A549 (cell line): ENCODE results near the gene ACR.

Source experiments
- BHLHE40 ChIP-seq: IDR thresholded peaks from 2 replicates; pipeline ENCODE4 v1.6.1; 2012; ENCODE audit warnings: low read depth, low read length, inconsistent platforms
- CTCF ChIP-seq: fragments of >200 bp; sonication (Bioruptor Twin); formaldehyde crosslinking; IDR thresholded peaks from 3 replicates; pipeline ENCODE4 v1.5.1; 2016
- E2F6 ChIP-seq: IDR thresholded peaks from 2 replicates; pipeline ENCODE4 v1.6.1; 2012; ENCODE audit warnings: low read depth, borderline replicate concordance
- EP300 ChIP-seq, 2 experiments: fragments of >200 bp; sonication (Bioruptor Twin); formaldehyde crosslinking; IDR thresholded peaks; 2 replicates in 1 of 2; 3 replicates in 1 of 2; pipeline ENCODE4 v1.6.1; 2016 to 2017
- ESRRA ChIP-seq: fragments of 150-350 bp; IDR thresholded peaks from 2 replicates; pipeline ENCODE4 v1.6.1; 2014; ENCODE audit warnings: mild to moderate bottlenecking, low read length, borderline replicate concordance
- MYC ChIP-seq: IDR thresholded peaks from 2 replicates; pipeline ENCODE4 v1.6.1; 2012; ENCODE audit warnings: mild to moderate bottlenecking, inconsistent platforms, low read length, improper control_type of control experiment, borderline replicate concordance
- NFE2L2 ChIP-seq: fragments of 150-350 bp; conservative IDR thresholded peaks from 2 replicates; pipeline ENCODE4 v1.6.1; 2014; ENCODE audit warnings: low read length
- RNF2 ChIP-seq: fragments of 200-600 bp; sonication (generic); IDR thresholded peaks from 2 replicates; pipeline ENCODE4 v1.6.1; 2016; ENCODE audit warnings: low read depth, mild to moderate bottlenecking, antibody characterized with exemption, moderate library complexity, borderline replicate concordance
- TP53 ChIP-seq: fragments of 250-450 bp; sonication (Bioruptor Pico); IDR thresholded peaks from 2 replicates; pipeline ENCODE4 v1.5.0; 2021; ENCODE audit warnings: mild to moderate bottlenecking, moderate library complexity
- TF ChIP-seq, protein P1 (sequence below): fragments of 200-600 bp; sonication (generic); IDR thresholded peaks from 2 replicates; pipeline ENCODE4 v1.6.1; 2016; ENCODE audit warnings: antibody characterized with exemption, mild to moderate bottlenecking, moderate library complexity

- TF ChIP-seq CTCF (no peak), RNF2 (no peak), E2F6 (no peak), TP53 (CRISPR knock-in tag) (no peak), BHLHE40 (no peak), EP300 (IDR thresholded peaks at IDR 0.05) (no peak), MYC (no peak), NFE2L2 (no peak), ESRRA (no peak)
- TF ChIP-seq, protein P1, sequence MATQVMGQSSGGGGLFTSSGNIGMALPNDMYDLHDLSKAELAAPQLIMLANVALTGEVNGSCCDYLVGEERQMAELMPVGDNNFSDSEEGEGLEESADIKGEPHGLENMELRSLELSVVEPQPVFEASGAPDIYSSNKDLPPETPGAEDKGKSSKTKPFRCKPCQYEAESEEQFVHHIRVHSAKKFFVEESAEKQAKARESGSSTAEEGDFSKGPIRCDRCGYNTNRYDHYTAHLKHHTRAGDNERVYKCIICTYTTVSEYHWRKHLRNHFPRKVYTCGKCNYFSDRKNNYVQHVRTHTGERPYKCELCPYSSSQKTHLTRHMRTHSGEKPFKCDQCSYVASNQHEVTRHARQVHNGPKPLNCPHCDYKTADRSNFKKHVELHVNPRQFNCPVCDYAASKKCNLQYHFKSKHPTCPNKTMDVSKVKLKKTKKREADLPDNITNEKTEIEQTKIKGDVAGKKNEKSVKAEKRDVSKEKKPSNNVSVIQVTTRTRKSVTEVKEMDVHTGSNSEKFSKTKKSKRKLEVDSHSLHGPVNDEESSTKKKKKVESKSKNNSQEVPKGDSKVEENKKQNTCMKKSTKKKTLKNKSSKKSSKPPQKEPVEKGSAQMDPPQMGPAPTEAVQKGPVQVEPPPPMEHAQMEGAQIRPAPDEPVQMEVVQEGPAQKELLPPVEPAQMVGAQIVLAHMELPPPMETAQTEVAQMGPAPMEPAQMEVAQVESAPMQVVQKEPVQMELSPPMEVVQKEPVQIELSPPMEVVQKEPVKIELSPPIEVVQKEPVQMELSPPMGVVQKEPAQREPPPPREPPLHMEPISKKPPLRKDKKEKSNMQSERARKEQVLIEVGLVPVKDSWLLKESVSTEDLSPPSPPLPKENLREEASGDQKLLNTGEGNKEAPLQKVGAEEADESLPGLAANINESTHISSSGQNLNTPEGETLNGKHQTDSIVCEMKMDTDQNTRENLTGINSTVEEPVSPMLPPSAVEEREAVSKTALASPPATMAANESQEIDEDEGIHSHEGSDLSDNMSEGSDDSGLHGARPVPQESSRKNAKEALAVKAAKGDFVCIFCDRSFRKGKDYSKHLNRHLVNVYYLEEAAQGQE, result no peak
These were observed 12.4 kb upstream of the ACR start for GRCh38 chr22:50725597-50725996.
